ENCODE results near the gene GRID2. TPM values are rescaled to one million over a fixed set of nuclear protein-coding genes. Genes with fewer than 3 reads are reported as not detected.
A peak's percentile ranks its signal among the peaks of the same experiment; 100 is the strongest.

Gene GRID2
- polyA plus RNA-seq, 1 donor from 2014 or later: not detected

GRCh38 chr4:93780080-93780479 is 1476.3 kb downstream of the GRID2 start:
- Mint-ChIP-seq H3K27ac (no peak overlapping the region), H3K4me3 (no peak overlapping the region), H3K27me3 (peaks cover 6% of the 10 kb centered on the region), H3K9me3 (no peaks in the 10 kb centered on the region), H3K4me1 (no peaks in the 10 kb centered on the region), H3K36me3 (no peaks in the 10 kb centered on the region)

GRCh38 chr4:93781198-93781597 is 1477.4 kb downstream of the GRID2 start:
- H3K9me3 Mint-ChIP-seq: no peaks in the 10 kb centered on the region
- H3K4me3 Mint-ChIP-seq: no peak overlapping the region
- no peaks in the 10 kb centered on the region for H3K36me3 Mint-ChIP-seq
- no peaks in the 10 kb centered on the region for H3K4me1 Mint-ChIP-seq
- H3K27me3 Mint-ChIP-seq: peaks cover 3% of the 10 kb centered on the region
- H3K27ac Mint-ChIP-seq: no peak overlapping the region

- no peak overlapping the region for H3K4me3 Mint-ChIP-seq
- H3K9me3 Mint-ChIP-seq: no peaks in the 10 kb centered on the region
Observed at GRCh38 chr4:93786149-93786548, 1482.4 kb downstream of the GRID2 start.

GRCh38 chr4:93788712-93789111 is 1484.9 kb downstream of the GRID2 start:
- H3K9me3 Mint-ChIP-seq: no peaks in the 10 kb centered on the region
- no peaks in the 10 kb centered on the region for H3K27me3 Mint-ChIP-seq
- H3K4me1 Mint-ChIP-seq: no peaks in the 10 kb centered on the region
- no peak overlapping the region for H3K27ac Mint-ChIP-seq
- no peaks in the 10 kb centered on the region for H3K36me3 Mint-ChIP-seq
- no peak overlapping the region for H3K4me3 Mint-ChIP-seq

More at GRCh38 chr4:93786149-93786548, 1482.4 kb downstream of the GRID2 start:
- no peaks in the 10 kb centered on the region for H3K4me1 Mint-ChIP-seq
- H3K27me3 Mint-ChIP-seq: no peaks in the 10 kb centered on the region
- no peak overlapping the region for H3K27ac Mint-ChIP-seq
- H3K36me3 Mint-ChIP-seq: no peaks in the 10 kb centered on the region

- no peak overlapping the region for H3K27ac Mint-ChIP-seq
- no peaks in the 10 kb centered on the region for H3K36me3 Mint-ChIP-seq
- H3K9me3 Mint-ChIP-seq: no peaks in the 10 kb centered on the region
- peaks cover 2% of the 10 kb centered on the region for H3K27me3 Mint-ChIP-seq
- no peaks in the 10 kb centered on the region for H3K4me1 Mint-ChIP-seq
- no peak overlapping the region for H3K4me3 Mint-ChIP-seq
Observed at GRCh38 chr4:93791570-93792195, 1487.9 kb downstream of the GRID2 start.

GRCh38 chr4:93802045-93802444 is 1498.3 kb downstream of the GRID2 start:
- Mint-ChIP-seq H3K4me1 (peaks cover 0 to 1% (median 0%) of the 10 kb centered on the region in 3 donors), H3K27me3 (peaks cover 1% of the 10 kb centered on the region), H3K9me3 (peaks cover 0 to 2% (median 0%) of the 10 kb centered on the region in 3 donors), H3K36me3 (no peaks in the 10 kb centered on the region), H3K4me3 (no peak overlapping the region), H3K27ac (no peak overlapping the region)

- H3K27ac Mint-ChIP-seq: no peak overlapping the region
Observed at GRCh38 chr4:93809773-93810172, 1506.0 kb downstream of the GRID2 start.

GRCh38 chr4:93810340-93810992 is 1506.7 kb downstream of the GRID2 start:
- Mint-ChIP-seq H3K4me1 (no peaks in the 10 kb centered on the region), H3K36me3 (peaks cover 1% of the 10 kb centered on the region), H3K27ac (no peak overlapping the region), H3K4me3 (no peak overlapping the region), H3K9me3 (peaks cover 0 to 6% (median 4%) of the 10 kb centered on the region in 3 donors), H3K27me3 (no peaks in the 10 kb centered on the region)

More at GRCh38 chr4:93809773-93810172, 1506.0 kb downstream of the GRID2 start:
- Mint-ChIP-seq H3K27me3 (no peaks in the 10 kb centered on the region), H3K36me3 (peaks cover 1% of the 10 kb centered on the region), H3K9me3 (peaks cover 0 to 6% (median 4%) of the 10 kb centered on the region in 3 donors), H3K4me1 (no peaks in the 10 kb centered on the region), H3K4me3 (no peak overlapping the region)

- Mint-ChIP-seq H3K4me1 (no peaks in the 10 kb centered on the region), H3K4me3 (no peak overlapping the region), H3K36me3 (peaks cover 1% of the 10 kb centered on the region), H3K27ac (no peak overlapping the region), H3K27me3 (peaks cover 1% of the 10 kb centered on the region), H3K9me3 (peaks cover 0 to 6% (median 2%) of the 10 kb centered on the region in 3 donors)
Observed at GRCh38 chr4:93813092-93813491, 1509.3 kb downstream of the GRID2 start.

GRCh38 chr4:93814141-93814540 is 1510.4 kb downstream of the GRID2 start:
- Mint-ChIP-seq H3K4me3 (no peak overlapping the region), H3K36me3 (no peaks in the 10 kb centered on the region), H3K27me3 (peaks cover 1% of the 10 kb centered on the region), H3K4me1 (no peaks in the 10 kb centered on the region), H3K9me3 (peaks cover 0 to 5% (median 4%) of the 10 kb centered on the region in 3 donors), H3K27ac (no peak overlapping the region)

GRCh38 chr4:93814722-93815121 is 1511.0 kb downstream of the GRID2 start:
- H3K4me1 Mint-ChIP-seq: no peaks in the 10 kb centered on the region
- peaks cover 1% of the 10 kb centered on the region for H3K27me3 Mint-ChIP-seq
- no peaks in the 10 kb centered on the region for H3K36me3 Mint-ChIP-seq
- no peak overlapping the region for H3K4me3 Mint-ChIP-seq
- H3K27ac Mint-ChIP-seq: peak overlapping the region in 1 of 3 donors; percentile 26
- H3K9me3 Mint-ChIP-seq: peaks cover 0 to 5% (median 4%) of the 10 kb centered on the region in 3 donors
